ENCODE measurements around the gene RXRA. TPM values are rescaled to one million over a fixed set of nuclear protein-coding genes. Genes with fewer than 3 reads are reported as not detected.

Gene RXRA
- total and polyA plus RNA-seq, 2 of the 13 experiments (the other 11 are each of a cell fraction or from before 2014, with no cell fraction given) = 18.9 to 29.2 TPM

DNA sequence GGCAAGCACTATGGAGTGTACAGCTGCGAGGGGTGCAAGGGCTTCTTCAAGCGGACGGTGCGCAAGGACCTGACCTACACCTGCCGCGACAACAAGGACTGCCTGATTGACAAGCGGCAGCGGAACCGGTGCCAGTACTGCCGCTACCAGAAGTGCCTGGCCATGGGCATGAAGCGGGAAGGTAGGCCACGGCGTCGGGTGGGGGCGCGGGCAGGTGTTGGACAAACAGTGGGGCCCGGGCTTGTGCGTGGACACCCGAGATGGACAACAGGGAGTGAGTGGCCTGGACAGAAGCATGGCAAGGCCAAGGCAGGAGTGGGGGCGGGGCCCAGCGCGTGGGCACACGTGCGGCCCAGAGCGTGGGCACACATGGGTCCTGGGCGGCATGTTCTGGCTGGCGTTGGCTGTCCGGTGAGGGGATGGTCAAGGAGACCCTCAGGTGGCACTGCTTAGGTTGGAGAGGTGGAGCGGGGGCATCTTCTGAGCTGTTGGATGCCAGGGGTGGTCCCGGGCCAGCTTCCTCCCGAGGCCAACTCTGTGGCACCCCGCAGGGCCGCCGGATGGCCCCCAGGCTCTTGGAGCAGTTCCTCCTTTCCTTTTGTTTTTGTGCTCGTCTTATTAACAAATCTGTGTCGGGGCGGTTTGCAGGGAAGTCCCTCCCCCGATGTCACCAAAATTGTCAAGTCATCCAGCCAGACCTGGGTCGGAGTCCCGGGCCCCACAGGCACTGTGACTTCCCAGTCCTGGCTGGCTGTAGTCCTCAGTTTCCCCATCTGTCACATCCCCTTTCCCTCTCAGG, 82.9 kb downstream of the RXRA start:
- POLR2A ChIA-PET = no interaction called here
- BruUV-seq (replicated peaks) = no TSS peak
- H3K4me3 ChIP-seq (replicated peaks in 1 of 3; ENCODE audit: insufficient read depth in 1 of 3, low read depth in 2 of 3, low read length in 3 of 3) = no peak overlapping the region
- CTCF ChIA-PET (ENCODE audit: low intra/inter-chr PET ratio, low total read pairs) = no interaction called here
- H3K9ac ChIP-seq (ENCODE audit: insufficient read depth, low read depth, low read length) = no peak overlapping the region
- H3K79me2 ChIP-seq (ENCODE audit: insufficient read depth, low read length) = no peaks in the 10 kb centered on the region
- H4K20me1 ChIP-seq (ENCODE audit: insufficient read depth, low read length) = peaks cover 12% of the 10 kb centered on the region; the same call in 1 of the 2 replicates
- intact Hi-C loops (cut with micrococcal nuclease; ENCODE audit: unreplicated experiment) = no loop called here
- no peak overlapping the region for H2AFZ ChIP-seq (ENCODE audit: low read length)
- no peaks in the 10 kb centered on the region for H3K9me3 ChIP-seq (ENCODE audit: low read length)
- WGBS (ENCODE audit: low lambda C conversion rate) = 98% methylated on average over 40 of the region's 40 CpGs
- no peak overlapping the region for H3K4me2 ChIP-seq (ENCODE audit: low read depth, low read length)
- FAIRE-seq (no peak), ATAC-seq (no peak), DNase-seq (ENCODE audit: low spot score) (no peak)
- peaks cover 13 to 36% of the 10 kb centered on the region in 2 experiments; a peak in 4 of 5 replicates for H3K36me3 ChIP-seq (replicated peaks in 1 of 2; ENCODE audit: control insufficient read depth in 1 of 2, insufficient read depth in 2 of 2, low read length in 2 of 2)
- in situ Hi-C loops (cut with HindIII; ENCODE audit: extremely low pct_ligation_motif_present, low pct_unique_long_range_greater_than_20kb) = no loop called here
- no peaks in the 10 kb centered on the region for H3K4me1 ChIP-seq (ENCODE audit: insufficient read depth, low read length)
- no peak for TF ChIP-seq FOXO1 (CRISPR knock-in tag; IDR thresholded peaks at IDR 0.05)
- no peak for TF ChIP-seq HNRNPUL1 (IDR thresholded peaks at IDR 0.05; ENCODE audit: low read depth, low read length)
- peak; percentile 71 for TF ChIP-seq NFE2L2 (IDR thresholded peaks at IDR 0.05; ENCODE audit: low read length)
- TF ChIP-seq ZNF639 (CRISPR knock-in tag; conservative IDR thresholded peaks at IDR 0.05) = no peak
- TF ChIP-seq HNRNPL (IDR thresholded peaks at IDR 0.05; ENCODE audit: low read depth, low read length) = 0 out of 2 replicates have a peak, but pooled peaks have one; percentile 35
- TF ChIP-seq FOXP4 (CRISPR knock-in tag; IDR thresholded peaks at IDR 0.05) = no peak
- no peak for TF ChIP-seq SMARCC2 (IDR thresholded peaks at IDR 0.05)
- TF ChIP-seq YEATS4 (CRISPR knock-in tag; IDR thresholded peaks at IDR 0.05; ENCODE audit: borderline replicate concordance) = no peak
- no peak for TF ChIP-seq ZNF563 (CRISPR knock-in tag; IDR thresholded peaks at IDR 0.05)
- TF ChIP-seq ZNF749 (CRISPR knock-in tag; IDR thresholded peaks at IDR 0.05; ENCODE audit: borderline replicate concordance) = no peak
- no peaks in the 10 kb centered on the region for H3K27me3 ChIP-seq (ENCODE audit: control insufficient read depth in 1 of 2, insufficient read depth in 2 of 2, low read length in 2 of 2)
- no peak overlapping the region for H3K27ac ChIP-seq (ENCODE audit: extremely low read length, insufficient read depth, low read length)
